Measurements from ENCODE around the gene FOXC2.
A peak's percentile ranks its signal among the peaks of the same experiment; 100 is the strongest.

The FOXC2 gene

GRCh38 chr16:86575754-86576557 is 9.3 kb downstream of the FOXC2 start:
- peak; percentile 59 for TF ChIP-seq CTCF (conservative IDR thresholded peaks at IDR 0.05; ENCODE audit: control insufficient read depth, insufficient read depth, low read depth, low read length)
- DNase-seq (ENCODE audit: low read depth): peak; percentile 98
- H3K4me3 ChIP-seq (ENCODE audit: control insufficient read depth, low read depth, low read length): peak overlapping the region; percentile 72

- peak; percentile 79 for DNase-seq (ENCODE audit: low read depth)
- no peak for TF ChIP-seq CTCF (conservative IDR thresholded peaks at IDR 0.05; ENCODE audit: control insufficient read depth, insufficient read depth, low read depth, low read length)
- H3K4me3 ChIP-seq (ENCODE audit: control insufficient read depth, low read depth, low read length): peak overlapping the region; percentile 72
These were observed 10.1 kb downstream of the FOXC2 start for GRCh38 chr16:86576591-86577313.

- DNase-seq (ENCODE audit: low read depth): no peak
- TF ChIP-seq CTCF (conservative IDR thresholded peaks at IDR 0.05; ENCODE audit: control insufficient read depth, insufficient read depth, low read depth, low read length): no peak
- peak overlapping the region; percentile 72 for H3K4me3 ChIP-seq (ENCODE audit: control insufficient read depth, low read depth, low read length)
These were observed 10.8 kb downstream of the FOXC2 start for GRCh38 chr16:86577314-86577971.

- peak within 1 kb of the TSS; percentile 72 for H3K4me3 ChIP-seq (ENCODE audit: control insufficient read depth, low read depth, low read length)
- peak; percentile 91 for DNase-seq (ENCODE audit: low read depth)
- no peak for TF ChIP-seq CTCF (conservative IDR thresholded peaks at IDR 0.05; ENCODE audit: control insufficient read depth, insufficient read depth, low read depth, low read length)
These were observed 11.5 kb downstream of the FOXC2 start, which contains the start of gene FOXL1 for GRCh38 chr16:86578061-86578599. Gene FOXL1, plus strand, starts transcription at chr16:86578549. Its CDS starts 175 bp downstream, at chr16:86578724.

- H3K4me3 ChIP-seq (ENCODE audit: control insufficient read depth, low read depth, low read length): peak overlapping the region; percentile 47
- TF ChIP-seq CTCF (conservative IDR thresholded peaks at IDR 0.05; ENCODE audit: control insufficient read depth, insufficient read depth, low read depth, low read length): no peak
- peak; percentile 83 for DNase-seq (ENCODE audit: low read depth)
These were observed 12.1 kb downstream of the FOXC2 start for GRCh38 chr16:86578611-86579267.

Measured in fibroblast of mammary gland (primary cell).